Endothelial cell of umbilical vein (primary cell): ENCODE results near the gene ZBTB9. TPM values are rescaled to one million over a fixed set of nuclear protein-coding genes. Genes with fewer than 3 reads are reported as not detected.

ENCODE experiments used
- BruUV-seq: library from RNA; stranded (reverse); fragments of 400-500 nt; replicated peaks from 2 replicates; lab custom pipeline; 2021; lab: Mats Ljungman, UMichigan
- CTCF ChIA-PET: fragments of 300-600, 350-600 bp; sonication (Branson Sonifier 250); formaldehyde crosslinking; loops from one replicate; lab custom pipeline; 2021; ENCODE audit warnings: antibody characterized with exemption, inconsistent platforms; lab: Charles Lee
- POLR2A ChIA-PET: fragments of 300-600, 350-600 bp; sonication (Branson Sonifier 250); formaldehyde crosslinking; loops from one replicate; lab custom pipeline; 2021; ENCODE audit warnings: antibody characterized with exemption, inconsistent platforms; lab: Charles Lee
- DNase-seq: peaks from one replicate; pipeline ENCODE4 v3.0.0-alpha.2; 2011; ENCODE audit warnings: low read depth, low spot score
- FAIRE-seq: peaks from 2 replicates; lab custom pipeline; 2011; peaks lifted over from hg19 to GRCh38; lab: Jason Lieb, UNC
- H2AFZ ChIP-seq: 2 replicates; pipeline ENCODE4 v1.6.0; 2012; ENCODE audit warnings: low read depth, low read length, control low read depth, inconsistent platforms
- H3K27ac ChIP-seq: 2 replicates; pipeline ENCODE4 v1.5.1; 2011; ENCODE audit warnings: low read depth, mild to moderate bottlenecking, control low read depth, low read length, moderate library complexity; ENCODE audit not compliant: insufficient read depth
- H3K27me3 ChIP-seq, 2 experiments: 2 replicates each; pipeline versions ENCODE4 v1.6.0 to v1.6.1; 2011; ENCODE audit warnings: low read length in 2 of 2, mixed read lengths in 1 of 2; ENCODE audit not compliant: control insufficient read depth in 2 of 2, insufficient read depth in 2 of 2
- H3K36me3 ChIP-seq, 2 experiments: 2 replicates in 1 of 2; 3 replicates in 1 of 2; pipeline ENCODE4 v1.5.1; 2011; ENCODE audit warnings: low read length in 2 of 2, mild to moderate bottlenecking in 1 of 2, moderate library complexity in 1 of 2; ENCODE audit not compliant: control insufficient read depth in 2 of 2, insufficient read depth in 2 of 2; ENCODE audit errors: extremely low read depth in 1 of 2
- H3K4me1 ChIP-seq: 3 replicates; pipeline ENCODE4 v1.5.1; 2011; ENCODE audit warnings: mild to moderate bottlenecking, low read length; ENCODE audit not compliant: control insufficient read depth, insufficient read depth; ENCODE audit errors: extremely low read depth
- H3K4me2 ChIP-seq: 2 replicates; pipeline ENCODE4 v1.6.1; 2011; ENCODE audit warnings: low read length, control low read depth, mixed read lengths; ENCODE audit not compliant: insufficient read depth
- H3K4me3 ChIP-seq, 3 experiments: fragments of 200-600 bp in 1 of 3; sonication (generic), shearing (Covaris generic) in 1 of 3; replicated peaks in 1 of 3; 2 replicates each; pipeline ENCODE4 v1.5.1; 2011 to 2016; ENCODE audit warnings: control low read depth in 3 of 3, low read length in 3 of 3, mild to moderate bottlenecking in 2 of 3, inconsistent platforms in 1 of 3, low read depth in 1 of 3, moderate library complexity in 1 of 3; ENCODE audit not compliant: insufficient read depth in 1 of 3
- H3K79me2 ChIP-seq: 2 replicates; pipeline ENCODE4 v1.6.0; 2012; ENCODE audit warnings: low read length, inconsistent platforms; ENCODE audit not compliant: control insufficient read depth, insufficient read depth
- H3K9ac ChIP-seq: replicated peaks from 2 replicates; pipeline ENCODE3; 2011; ENCODE audit warnings: low read length, control low read depth; ENCODE audit not compliant: insufficient read depth; ENCODE audit errors: extremely low read depth
- H3K9me1 ChIP-seq: replicated peaks from 3 replicates; pipeline ENCODE4 v1.6.0; 2011; ENCODE audit warnings: mild to moderate bottlenecking, low read length; ENCODE audit not compliant: control insufficient read depth, insufficient read depth; ENCODE audit errors: extremely low read depth
- H3K9me3 ChIP-seq: replicated peaks from 2 replicates; pipeline ENCODE4 v1.5.1; 2012; ENCODE audit warnings: low read length, inconsistent platforms; ENCODE audit not compliant: control insufficient read depth, insufficient read depth
- H4K20me1 ChIP-seq: replicated peaks from 2 replicates; pipeline ENCODE3; 2011; ENCODE audit warnings: mild to moderate bottlenecking, low read length; ENCODE audit not compliant: control insufficient read depth, insufficient read depth; ENCODE audit errors: extremely low read depth
- EZH2 ChIP-seq: IDR thresholded peaks from 2 replicates; pipeline ENCODE4 v1.6.1; 2012; ENCODE audit warnings: borderline replicate concordance, low read depth, mild to moderate bottlenecking, moderate library complexity, low read length, inconsistent platforms; ENCODE audit not compliant: severe bottlenecking
- FOS ChIP-seq: IDR thresholded peaks from 2 replicates; pipeline ENCODE4 v1.6.1; 2011; ENCODE audit warnings: mild to moderate bottlenecking, low read length, moderate library complexity, borderline replicate concordance; ENCODE audit not compliant: insufficient read depth
- GATA2 ChIP-seq: IDR thresholded peaks from 2 replicates; pipeline ENCODE4 v1.7.0; 2011; ENCODE audit warnings: low read depth, mild to moderate bottlenecking, moderate library complexity, mixed read lengths, low read length; ENCODE audit not compliant: insufficient read length, insufficient read depth
- JUN ChIP-seq: IDR thresholded peaks from 2 replicates; pipeline ENCODE4 v1.6.1; 2011; ENCODE audit warnings: borderline replicate concordance, low read depth; ENCODE audit not compliant: insufficient read length, insufficient read depth
- MYC ChIP-seq: IDR thresholded peaks from one replicate; pipeline ENCODE4 v1.6.1; 2011; ENCODE audit warnings: mild to moderate bottlenecking, low read depth, low read length
- POLR2A ChIP-seq: IDR thresholded peaks from 2 replicates; pipeline ENCODE4 v1.6.1; 2012; ENCODE audit warnings: low read depth, mild to moderate bottlenecking, control low read depth, low read length
- POLR2AphosphoS5 ChIP-seq: IDR thresholded peaks from 2 replicates; pipeline ENCODE4 v1.6.1; 2012; ENCODE audit warnings: low read depth, mild to moderate bottlenecking, control low read depth, low read length, moderate library complexity; ENCODE audit not compliant: insufficient read depth
- dilution Hi-C: fragments of 300-500 bp; cut with MboI; formaldehyde crosslinking; loops from one replicate; pipeline ENCODE4 v1.15.0; 2019; ENCODE audit warnings: low sequenced_read_pairs; ENCODE audit not compliant: extremely low pct_ligation_motif_present
- intact Hi-C: fragments of 100-400 bp; cut with micrococcal nuclease; formaldehyde crosslinking; loops from one replicate; pipeline ENCODE4 v1.10.0; 2022
- polyA plus RNA-seq, 4 experiments: library from polyadenylated mRNA; depleted of rRNA in 3 of 4; stranded (reverse) in 3 of 4; unstranded in 1 of 4; fragments of >200 nt; gene quantifications; 2 replicates each; pipeline versions ENCODE4 v1.2.1 to v1.2.3, GENCODE V29; 2011 to 2012; ENCODE audit warnings: missing spikeins in 1 of 4
- total RNA-seq: library from RNA; stranded (reverse); gene quantifications from 2 replicates; pipeline ENCODE4 v1.2.3, GENCODE V29; 2021
- TF ChIP-seq, protein P1 (sequence below), 2 donors: IDR thresholded peaks; 1 replicate in 1 of 2; 2 replicates in 1 of 2; pipeline ENCODE4 v1.5.1; 2011; ENCODE audit warnings: low read length in 2 of 2, mild to moderate bottlenecking in 2 of 2, moderate library complexity in 2 of 2, control low read depth in 1 of 2, inconsistent platforms in 1 of 2, low read depth in 1 of 2; ENCODE audit not compliant: insufficient read depth in 1 of 2; ENCODE audit errors: extremely low read depth in 1 of 2
- TF ChIP-seq, protein P2 (sequence below): IDR thresholded peaks from 2 replicates; pipeline ENCODE4 v1.6.1; 2011; ENCODE audit not compliant: insufficient read depth, insufficient read length

ZBTB9 gene
- total and polyA plus RNA-seq, 2 donors (not counting 3 experiments of a cell fraction or from before 2014, with no cell fraction given), result 4.7 to 8.0 TPM

GRCh38 chr6:33405386-33405940 is 48.9 kb upstream of the ZBTB9 start:
- no peak for FAIRE-seq

More at GRCh38 chr6:33405386-33405940, 48.9 kb upstream of the ZBTB9 start:
- TF ChIP-seq GATA2, result no peak
- no peak for TF ChIP-seq FOS
- no peak for TF ChIP-seq POLR2A
- TF ChIP-seq, protein P1, sequence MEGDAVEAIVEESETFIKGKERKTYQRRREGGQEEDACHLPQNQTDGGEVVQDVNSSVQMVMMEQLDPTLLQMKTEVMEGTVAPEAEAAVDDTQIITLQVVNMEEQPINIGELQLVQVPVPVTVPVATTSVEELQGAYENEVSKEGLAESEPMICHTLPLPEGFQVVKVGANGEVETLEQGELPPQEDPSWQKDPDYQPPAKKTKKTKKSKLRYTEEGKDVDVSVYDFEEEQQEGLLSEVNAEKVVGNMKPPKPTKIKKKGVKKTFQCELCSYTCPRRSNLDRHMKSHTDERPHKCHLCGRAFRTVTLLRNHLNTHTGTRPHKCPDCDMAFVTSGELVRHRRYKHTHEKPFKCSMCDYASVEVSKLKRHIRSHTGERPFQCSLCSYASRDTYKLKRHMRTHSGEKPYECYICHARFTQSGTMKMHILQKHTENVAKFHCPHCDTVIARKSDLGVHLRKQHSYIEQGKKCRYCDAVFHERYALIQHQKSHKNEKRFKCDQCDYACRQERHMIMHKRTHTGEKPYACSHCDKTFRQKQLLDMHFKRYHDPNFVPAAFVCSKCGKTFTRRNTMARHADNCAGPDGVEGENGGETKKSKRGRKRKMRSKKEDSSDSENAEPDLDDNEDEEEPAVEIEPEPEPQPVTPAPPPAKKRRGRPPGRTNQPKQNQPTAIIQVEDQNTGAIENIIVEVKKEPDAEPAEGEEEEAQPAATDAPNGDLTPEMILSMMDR (IDR thresholded peaks at IDR 0.05; ENCODE audit: extremely low read depth in 1 of 2, insufficient read depth in 1 of 2, low read depth in 1 of 2, low read length in 2 of 2), result no peak
- TF ChIP-seq, protein P2, sequence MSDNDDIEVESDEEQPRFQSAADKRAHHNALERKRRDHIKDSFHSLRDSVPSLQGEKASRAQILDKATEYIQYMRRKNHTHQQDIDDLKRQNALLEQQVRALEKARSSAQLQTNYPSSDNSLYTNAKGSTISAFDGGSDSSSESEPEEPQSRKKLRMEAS, result no peak
- TF ChIP-seq POLR2AphosphoS5, result no peak
- no peak for TF ChIP-seq MYC
- TF ChIP-seq EZH2, result no peak
- no peak for TF ChIP-seq JUN
- Histone ChIP-seq H4K20me1 (no peaks in the 10 kb centered on the region), H2AFZ (no peak overlapping the region), H3K9ac (no peak overlapping the region), H3K27ac (no peak overlapping the region), H3K79me2 (peaks cover 6% of the 10 kb centered on the region), H3K9me1 (no peaks in the 10 kb centered on the region), H3K4me2 (no peak overlapping the region), H3K9me3 (no peaks in the 10 kb centered on the region), H3K27me3 (no peaks in the 10 kb centered on the region), H3K4me1 (peaks cover 5% of the 10 kb centered on the region), H3K4me3 (no peak overlapping the region), H3K36me3 (peaks cover 17 to 18% of the 10 kb centered on the region in 2 experiments)
- POLR2A ChIA-PET, result no interaction called here
- no TSS peak for BruUV-seq
- DNase-seq, result no peak
- intact Hi-C loops, result no loop called here
- dilution Hi-C loops, result no loop called here
- CTCF ChIA-PET, result no interaction called here
